A549 (cell line): ENCODE results near the gene SYT2. TPM values are rescaled to one million over a fixed set of nuclear protein-coding genes. Genes with fewer than 3 reads are reported as not detected.

ENCODE experiments used
- ATAC-seq, 2 experiments: fragments of 200-7000 bp in 1 of 2; fragments of >200 bp in 1 of 2; cut with Nextera tagmentation in 1 of 2; cut with Tn5 transposase in 1 of 2; 3 replicates each; pipeline versions ENCODE4 v1.8.0 to v1.9.1; 2018 to 2020; ENCODE audit warnings: mild to moderate bottlenecking in 1 of 2, moderate library complexity in 1 of 2
- CTCF ChIA-PET: fragments of 300-600 bp; sonication (Branson Sonifier 250); formaldehyde crosslinking; extraction: SDS; loops from one replicate; lab custom pipeline; 2021; ENCODE audit warnings: antibody characterized with exemption, inconsistent platforms; lab: Yijun Ruan, JAX
- POLR2A ChIA-PET: fragments of 350-600 bp; formaldehyde crosslinking; extraction: SDS; loops from one replicate; lab custom pipeline; 2021; ENCODE audit warnings: antibody characterized with exemption, inconsistent platforms; lab: Yijun Ruan, JAX
- DNase-seq, 2 experiments: peaks; one replicate each; pipeline versions ENCODE4 v3.0.0 to v3.0.0-alpha.2; 2011 to 2016; ENCODE audit warnings: low read depth in 1 of 2, low spot score in 1 of 2
- FAIRE-seq: peaks from 2 replicates; lab custom pipeline; 2011; peaks lifted over from hg19 to GRCh38; lab: Jason Lieb, UNC
- H3K27ac ChIP-seq, 2 experiments: fragments of >200 bp; sonication (Bioruptor Twin); formaldehyde crosslinking; 3 replicates each; pipeline ENCODE4 v1.5.1; 2016 to 2017
- H3K4me1 ChIP-seq: fragments of >200 bp; sonication (Bioruptor Twin); formaldehyde crosslinking; 3 replicates; pipeline ENCODE4 v1.6.1; 2016
- H3K4me2 ChIP-seq: fragments of >200 bp; sonication (Bioruptor Twin); formaldehyde crosslinking; 3 replicates; pipeline ENCODE4 v1.6.1; 2016
- H3K4me3 ChIP-seq: fragments of >200 bp; sonication (Bioruptor Twin); formaldehyde crosslinking; 3 replicates; pipeline ENCODE4 v1.5.1; 2016
- H3K9me3 ChIP-seq: fragments of >200 bp; sonication (Bioruptor Twin); formaldehyde crosslinking; 3 replicates; pipeline ENCODE4 v1.6.1; 2016
- CBX8 ChIP-seq: fragments of 200-600 bp; sonication (generic); IDR thresholded peaks from 2 replicates; pipeline ENCODE4 v1.6.1; 2016
- CHD2 ChIP-seq: fragments of 150-350 bp; IDR thresholded peaks from 2 replicates; pipeline ENCODE4 v1.6.1; 2014; ENCODE audit warnings: low read length; ENCODE audit not compliant: partially characterized antibody
- CHD4 ChIP-seq: fragments of 200-600 bp; sonication (generic); IDR thresholded peaks from 2 replicates; pipeline ENCODE4 v1.6.1; 2016; ENCODE audit warnings: antibody characterized with exemption, mild to moderate bottlenecking, borderline replicate concordance
- CTCF ChIP-seq: fragments of >200 bp; sonication (Bioruptor Twin); formaldehyde crosslinking; IDR thresholded peaks from 3 replicates; pipeline ENCODE4 v1.5.1; 2016
- EP300 ChIP-seq, 2 experiments: fragments of >200 bp; sonication (Bioruptor Twin); formaldehyde crosslinking; IDR thresholded peaks; 2 replicates in 1 of 2; 3 replicates in 1 of 2; pipeline ENCODE4 v1.6.1; 2016 to 2017
- ESRRA ChIP-seq: fragments of 150-350 bp; IDR thresholded peaks from 2 replicates; pipeline ENCODE4 v1.6.1; 2014; ENCODE audit warnings: mild to moderate bottlenecking, low read length, borderline replicate concordance
- FOSL2 ChIP-seq, 2 experiments: fragments of 450-650 bp in 1 of 2; fragments of >200 bp in 1 of 2; sonication (Bioruptor Twin) in 1 of 2; formaldehyde crosslinking; IDR thresholded peaks; 2 replicates each; pipeline versions ENCODE4 v1.5.0 to v1.6.1; 2016 to 2020; ENCODE audit warnings: mild to moderate bottlenecking in 1 of 2, moderate library complexity in 1 of 2
- HDAC2 ChIP-seq: fragments of 200-600 bp; sonication (generic); IDR thresholded peaks from 2 replicates; pipeline ENCODE4 v1.6.1; 2016
- HOXA7 ChIP-seq: fragments of 250-450 bp; sonication (Bioruptor Pico); IDR thresholded peaks from 2 replicates; pipeline ENCODE4 v1.5.0; 2020; ENCODE audit warnings: mild to moderate bottlenecking, moderate library complexity
- HOXB5 ChIP-seq: fragments of 250-450 bp; sonication (Bioruptor Pico); IDR thresholded peaks from 2 replicates; pipeline ENCODE4 v1.5.0; 2020; ENCODE audit warnings: mild to moderate bottlenecking, moderate library complexity
- JUN ChIP-seq, 2 experiments: fragments of >200 bp; sonication (Bioruptor Twin); formaldehyde crosslinking; IDR thresholded peaks; 2 replicates in 1 of 2; 3 replicates in 1 of 2; pipeline ENCODE4 v1.6.1; 2016 to 2017
- KDM5A ChIP-seq: fragments of 200-600 bp; sonication (generic); IDR thresholded peaks from 2 replicates; pipeline ENCODE4 v1.6.1; 2016; ENCODE audit warnings: antibody characterized with exemption, mild to moderate bottlenecking
- PBX3 ChIP-seq: IDR thresholded peaks from 2 replicates; pipeline ENCODE4 v1.6.1; 2012
- POLR2A ChIP-seq: IDR thresholded peaks from 2 replicates; pipeline ENCODE4 v1.6.1; 2012; ENCODE audit warnings: mild to moderate bottlenecking, low read length
- POLR2AphosphoS2 ChIP-seq: conservative IDR thresholded peaks from 2 replicates; pipeline ENCODE4 v1.6.1; 2012; ENCODE audit warnings: low read length, improper control_type of control experiment, inconsistent platforms
- RAD21 ChIP-seq, 2 experiments: fragments of >200 bp in 1 of 2; sonication (Bioruptor Twin) in 1 of 2; formaldehyde crosslinking in 1 of 2; IDR thresholded peaks in 1 of 2; conservative IDR thresholded peaks in 1 of 2; 2 replicates in 1 of 2; 3 replicates in 1 of 2; pipeline ENCODE4 v1.6.1; 2012 to 2018; ENCODE audit warnings: inconsistent platforms in 1 of 2
- REST ChIP-seq: fragments of 200-600 bp; sonication (generic); IDR thresholded peaks from 2 replicates; pipeline ENCODE4 v1.6.1; 2016; ENCODE audit warnings: antibody characterized with exemption, mild to moderate bottlenecking, moderate library complexity
- RFX5 ChIP-seq: fragments of 450-650 bp; IDR thresholded peaks from 2 replicates; pipeline ENCODE4 v1.7.1; 2014; ENCODE audit warnings: antibody characterized with exemption, mild to moderate bottlenecking, moderate library complexity
- RNF2 ChIP-seq: fragments of 200-600 bp; sonication (generic); IDR thresholded peaks from 2 replicates; pipeline ENCODE4 v1.6.1; 2016; ENCODE audit warnings: low read depth, mild to moderate bottlenecking, antibody characterized with exemption, moderate library complexity, borderline replicate concordance
- SMC3 ChIP-seq: fragments of >200 bp; sonication (Bioruptor Twin); formaldehyde crosslinking; IDR thresholded peaks from 3 replicates; pipeline ENCODE4 v1.6.1; 2018; ENCODE audit warnings: inconsistent platforms
- TFCP2L1 ChIP-seq: fragments of 250-450 bp; sonication (Bioruptor Pico); IDR thresholded peaks from 2 replicates; pipeline ENCODE4 v1.5.0; 2021; ENCODE audit warnings: mild to moderate bottlenecking
- ZNF302 ChIP-seq: fragments of 250-450 bp; sonication (Bioruptor Pico); IDR thresholded peaks from 2 replicates; pipeline ENCODE4 v1.9.0; 2021; ENCODE audit warnings: inconsistent platforms, mild to moderate bottlenecking, moderate library complexity
- ZSCAN20 ChIP-seq: fragments of 250-450 bp; sonication (Bioruptor Pico); IDR thresholded peaks from 2 replicates; pipeline ENCODE4 v1.8.0; 2022; ENCODE audit warnings: mild to moderate bottlenecking, moderate library complexity
- WGBS: methylation state at CpG from one replicate; pipeline ENCODE4 v1.1.6; 2017; ENCODE audit errors: missing lambda C conversion rate; 5-methylcytosine and 5-hydroxymethylcytosine counted together
- polyA plus RNA-seq, 4 experiments: library from polyadenylated mRNA; depleted of rRNA in 3 of 4; stranded (reverse); fragments of >200 nt; fragmentation: RNase III in 1 of 4; extraction: RNeasy Plus Mini Kit Qiagen cat#74134 plus additional on column Dnase treatment in 1 of 4; gene quantifications; 2 replicates in 3 of 4; 3 replicates in 1 of 4; pipeline ENCODE4 v1.2.3, GENCODE V29; 2011 to 2017

Gene SYT2
- polyA plus RNA-seq, 2 of the 4 experiments (the other 2 are of a cell fraction), result 0.03 to 0.04 TPM

GRCh38 chr1:202571719-202572339 is 138.4 kb downstream of the SYT2 start:
- DNase-seq (peak; percentile 42 to 53), FAIRE-seq (no peak), ATAC-seq (peak; percentile 58 to 82; a peak in 4 of 6 replicates)
- CTCF ChIA-PET, result interaction anchor here (0.5 to 8.4 kb wide), 23 partner anchors 8 to 332 kb away, joined by 3 to 91 read pairs (median 4); no protein-coding TSS in a partner anchor
- H3K4me3 ChIP-seq, result no peak overlapping the region
- 64% methylated on average over 3 of the region's 3 CpGs for WGBS
- no peak overlapping the region for H3K27ac ChIP-seq
- H3K4me2 ChIP-seq, result no peak overlapping the region
- POLR2A ChIA-PET, result no interaction called here
- H3K9me3 ChIP-seq, result no peaks in the 10 kb centered on the region
- H3K4me1 ChIP-seq, result peaks cover 11% of the 10 kb centered on the region
- TF ChIP-seq EP300 (IDR thresholded peaks at IDR 0.05) (no peak), RNF2 (no peak), CHD2 (no peak), ESRRA (no peak), TFCP2L1 (CRISPR knock-in tag) (no peak), POLR2A (no peak), HDAC2 (no peak), RFX5 (no peak), CTCF (peak; percentile 76), RAD21 (conservative IDR thresholded peaks at IDR 0.05 in 1 of 2, IDR thresholded peaks at IDR 0.05 in 1 of 2) (peak; percentile 67 to 77), PBX3 (no peak), SMC3 (peak; percentile 63)

GRCh38 chr1:202569393-202570322 is 140.6 kb downstream of the SYT2 start:
- ATAC-seq, result no peak
- DNase-seq, result no peak
- Histone ChIP-seq H3K4me1 (no peaks in the 10 kb centered on the region), H3K27ac (no peak overlapping the region), H3K4me2 (no peak overlapping the region), H3K9me3 (no peaks in the 10 kb centered on the region), H3K4me3 (no peak overlapping the region)
- ChIA-PET CTCF (interaction anchor here (1.1 to 8.4 kb wide), 5 partner anchors 17 to 150 kb away, joined by 3 to 91 read pairs (median 6); no protein-coding TSS in a partner anchor), POLR2A (no interaction called here)
- no peak for FAIRE-seq
- TF ChIP-seq CBX8 (no peak), ZSCAN20 (CRISPR knock-in tag) (no peak), CHD4 (no peak), CHD2 (no peak), ZNF302 (CRISPR knock-in tag) (no peak), SMC3 (no peak), POLR2A (no peak), HOXB5 (CRISPR knock-in tag) (no peak), POLR2AphosphoS2 (no peak), JUN (IDR thresholded peaks at IDR 0.05) (no peak), REST (no peak), HOXA7 (CRISPR knock-in tag) (no peak), FOSL2 (IDR thresholded peaks at IDR 0.05) (no peak), FOSL2 (CRISPR knock-in tag; IDR thresholded peaks at IDR 0.05) (no peak), KDM5A (no peak)
